Right atrium auricular region (tissue), 2 donors: Measurements from ENCODE around the gene MAP7D3. TPM values are rescaled to one million over a fixed set of nuclear protein-coding genes. Genes with fewer than 3 reads are reported as not detected.
"Not testable (repeated sequence)": the region's sequence is repeated elsewhere in the genome, so short reads cannot be mapped to it uniquely, and the experiment has no call there.

Experiments
- DNase-seq: peaks from one replicate; pipeline ENCODE4 v3.0.0-alpha.2; 2019; ENCODE audit warnings: low spot score
- H3K27ac ChIP-seq, 2 donors: fragments of 200-600 bp; sonication (generic); 1 replicate in 1 of 2; 2 replicates in 1 of 2; pipeline ENCODE4 v1.5.1; 2016 to 2019
- H3K27me3 ChIP-seq, 2 donors: fragments of 200-600 bp; sonication (generic); one replicate each; pipeline versions ENCODE4 v1.5.1 to v1.6.0; 2017 to 2019
- H3K36me3 ChIP-seq: fragments of 200-600 bp; sonication (generic); one replicate; pipeline ENCODE4 v1.5.1; 2016
- H3K4me1 ChIP-seq, 2 donors: fragments of 200-600 bp; sonication (generic); one replicate each; pipeline versions ENCODE4 v1.5.1 to v1.6.0; 2017 to 2019
- H3K4me3 ChIP-seq, 2 donors: fragments of 200-600 bp; sonication (generic); 1 replicate in 1 of 2; 2 replicates in 1 of 2; pipeline ENCODE4 v1.5.1; 2017 to 2019; ENCODE audit warnings: mild to moderate bottlenecking in 1 of 2, moderate library complexity in 1 of 2
- H3K9me3 ChIP-seq, 2 donors: fragments of 200-600 bp; sonication (generic); one replicate each; pipeline ENCODE4 v1.5.1; 2019
- CTCF ChIP-seq, 2 donors: fragments of 200-600 bp; sonication (generic); IDR thresholded peaks; one replicate each; pipeline ENCODE4 v1.5.1; 2019; ENCODE audit warnings: antibody characterized with exemption in 2 of 2
- total RNA-seq, 2 donors: library from RNA; depleted of rRNA; stranded (reverse); fragments of >200 nt; gene quantifications; one replicate each; pipeline ENCODE4 v1.1.0, GENCODE V29; 2016

The MAP7D3 gene
- total RNA-seq, 2 donors from 2014 or later: 10.8 to 13.4 TPM

- no peaks in the 10 kb centered on the region for H3K36me3 ChIP-seq
- H3K27ac ChIP-seq: peak overlapping the region; percentile 76 to 81
- H3K4me3 ChIP-seq: peak overlapping the region; percentile 6 to 13
- H3K9me3 ChIP-seq: no peaks in the 10 kb centered on the region
- peaks cover 0 to 47% of the 10 kb centered on the region in 2 donors for H3K4me1 ChIP-seq
- no peaks in the 10 kb centered on the region for H3K27me3 ChIP-seq
- peak; percentile 19 to 60 for TF ChIP-seq CTCF (IDR thresholded peaks at IDR 0.05)
- DNase-seq: no peak
These were observed 80.9 kb downstream of the MAP7D3 start for GRCh38 chrX:136170139-136170800.

GRCh38 chrX:136168929-136169735 is 82.1 kb downstream of the MAP7D3 start:
- Histone ChIP-seq H3K9me3 (no peaks in the 10 kb centered on the region), H3K27ac (peak overlapping the region; percentile 76 to 81), H3K4me1 (peaks cover 0 to 43% of the 10 kb centered on the region in 2 donors), H3K27me3 (no peaks in the 10 kb centered on the region), H3K4me3 (peak overlapping the region in 1 of 2 donors; percentile 6), H3K36me3 (no peaks in the 10 kb centered on the region)
- peak; percentile 79 for DNase-seq
- TF ChIP-seq CTCF (IDR thresholded peaks at IDR 0.05): no peak

GRCh38 chrX:136167989-136168388 is 83.2 kb downstream of the MAP7D3 start:
- not testable (repeated sequence) for H3K36me3 ChIP-seq, H3K27me3 ChIP-seq, H3K4me3 ChIP-seq, H3K9me3 ChIP-seq, DNase-seq
- peaks cover 0 to 39% of the 10 kb centered on the region in 2 donors for H3K4me1 ChIP-seq
- peak overlapping the region; percentile 76 to 81 for H3K27ac ChIP-seq

GRCh38 chrX:136166221-136166855 is 84.9 kb downstream of the MAP7D3 start:
- H3K27ac ChIP-seq: peak overlapping the region; percentile 6 to 81
- H3K4me1 ChIP-seq: peaks cover 0 to 24% of the 10 kb centered on the region in 2 donors
- TF ChIP-seq CTCF (IDR thresholded peaks at IDR 0.05): peak; percentile 15 to 61
- H3K36me3 ChIP-seq: no peaks in the 10 kb centered on the region
- DNase-seq: no peak
- no peaks in the 10 kb centered on the region for H3K9me3 ChIP-seq
- no peak overlapping the region for H3K4me3 ChIP-seq
- H3K27me3 ChIP-seq: no peaks in the 10 kb centered on the region

- Histone ChIP-seq H3K4me3 (no peak overlapping the region), H3K27ac (peak overlapping the region; percentile 6 to 81), H3K36me3 (no peaks in the 10 kb centered on the region), H3K27me3 (no peaks in the 10 kb centered on the region), H3K4me1 (peaks cover 0 to 15% of the 10 kb centered on the region in 2 donors), H3K9me3 (no peaks in the 10 kb centered on the region)
- TF ChIP-seq CTCF (IDR thresholded peaks at IDR 0.05): no peak
- no peak for DNase-seq
These were observed 85.8 kb downstream of the MAP7D3 start for GRCh38 chrX:136165406-136165805.

GRCh38 chrX:136163689-136164088 is 87.5 kb downstream of the MAP7D3 start:
- DNase-seq: no peak
- Histone ChIP-seq H3K36me3 (no peaks in the 10 kb centered on the region), H3K27ac (peak overlapping the region; percentile 6 to 70), H3K9me3 (no peaks in the 10 kb centered on the region), H3K27me3 (no peaks in the 10 kb centered on the region), H3K4me1 (peaks cover 0 to 14% of the 10 kb centered on the region in 2 donors), H3K4me3 (no peak overlapping the region)
- TF ChIP-seq CTCF (IDR thresholded peaks at IDR 0.05): no peak
